Frontal cortex (tissue), 4 donors: ENCODE measurements around the gene PATE2. TPM values are rescaled to one million over a fixed set of nuclear protein-coding genes. Genes with fewer than 3 reads are reported as not detected.

Source experiments
- DNase-seq, 2 donors: peaks; one replicate each; pipeline ENCODE4 v3.0.0; 2012; ENCODE audit warnings: low spot score in 2 of 2
- FAIRE-seq: peaks from 2 replicates; lab custom pipeline; 2012; peaks lifted over from hg19 to GRCh38; lab: Jason Lieb, UNC
- total RNA-seq: library from RNA; depleted of rRNA; stranded (reverse); fragments of >200 nt; gene quantifications from one replicate; pipeline ENCODE4 v1.2.3, GENCODE V29; 2014
- donor health status: control.
- donor health status: control.
- donor health status: control.

The PATE2 gene
- total RNA-seq, 1 donor from 2014 or later = 0.82 TPM

DNA sequence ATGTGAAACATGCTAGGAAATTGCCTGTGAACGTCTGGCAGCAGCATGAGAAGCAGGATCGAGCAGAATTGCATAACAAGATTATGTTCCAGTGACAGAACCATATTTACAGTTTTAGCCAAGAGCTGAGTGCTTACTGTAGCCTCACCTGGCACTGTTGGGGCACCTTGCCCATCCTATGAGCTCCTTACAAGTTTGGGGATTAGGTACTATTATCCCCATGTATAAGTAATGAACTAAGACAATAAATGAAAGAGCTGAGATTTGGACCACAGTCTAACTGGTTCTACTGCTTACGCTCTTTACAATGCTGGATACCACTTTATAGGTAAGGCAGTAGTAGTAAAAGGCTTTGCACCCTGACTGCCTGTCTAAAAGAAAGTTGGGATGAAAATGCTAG lies 49.7 kb downstream of the PATE2 start:
- FAIRE-seq (no peak), DNase-seq (no peak)

Other genes with a start within 250 kb of the PATE2 start
- gene EI24, start 209.4 kb downstream of the PATE2 start, total RNA-seq = 115 TPM
- 77.5 TPM for gene STT3A, start 186.0 kb downstream of the PATE2 start, total RNA-seq
- gene CHEK1, start 153.7 kb downstream of the PATE2 start, total RNA-seq = 13.5 TPM
- 0.82 TPM for gene ACRV1, start 98.0 kb downstream of the PATE2 start, total RNA-seq
- not detected for gene PATE1, start 32.5 kb downstream of the PATE2 start, total RNA-seq
- gene PATE3, start 9.3 kb upstream of the PATE2 start, total RNA-seq = not detected
- not detected for gene PATE4, start 54.5 kb upstream of the PATE2 start, total RNA-seq
- 13.9 TPM for gene HYLS1, start 108.8 kb upstream of the PATE2 start, total RNA-seq
- 14.3 TPM for gene PUS3, start 124.4 kb upstream of the PATE2 start, total RNA-seq
- gene DDX25, start 125.7 kb upstream of the PATE2 start, total RNA-seq = 18.8 TPM
- not detected for gene VSIG10L2, start 167.2 kb upstream of the PATE2 start, total RNA-seq